ENCODE data around the gene UVSSA. TPM values are rescaled to one million over a fixed set of nuclear protein-coding genes. Genes with fewer than 3 reads are reported as not detected.

The UVSSA gene
- total RNA-seq, 4 donors from 2014 or later = 9.8 to 40.1 (median 14.5) TPM

GRCh38 chr4:1407657-1408333 is 60.8 kb downstream of the UVSSA start:
- TF ChIP-seq CTCF (IDR thresholded peaks at IDR 0.05; ENCODE audit: low read depth) = no peak

- no peak for TF ChIP-seq CTCF (IDR thresholded peaks at IDR 0.05; ENCODE audit: low read depth)
Observed at GRCh38 chr4:1408418-1408817, 61.4 kb downstream of the UVSSA start.

DNA sequence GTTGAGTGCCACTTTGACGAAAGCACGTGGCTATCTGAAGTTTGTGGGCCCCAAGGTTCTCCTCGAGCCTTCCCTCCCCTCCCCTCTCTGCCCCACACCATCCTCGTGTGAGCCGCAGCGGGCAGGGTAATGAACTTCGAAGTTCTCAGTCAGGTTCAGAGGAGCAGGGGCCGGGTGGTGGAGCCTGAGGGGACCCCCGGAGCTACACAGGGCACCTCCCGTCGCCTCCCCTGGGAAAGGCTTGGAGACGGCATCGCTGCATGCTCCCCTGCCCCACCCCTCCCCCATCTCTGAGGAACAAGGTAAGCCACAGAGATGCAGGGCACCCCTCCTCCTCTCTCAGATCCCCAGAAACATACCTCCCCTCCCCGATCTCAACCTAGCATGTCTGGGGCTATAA is 62.1 kb downstream of the UVSSA start:
- TF ChIP-seq CTCF (IDR thresholded peaks at IDR 0.05; ENCODE audit: low read depth) = no peak

- no peak for TF ChIP-seq CTCF (IDR thresholded peaks at IDR 0.05; ENCODE audit: low read depth)
Observed at GRCh38 chr4:1409491-1410425, 62.8 kb downstream of the UVSSA start.

DNA sequence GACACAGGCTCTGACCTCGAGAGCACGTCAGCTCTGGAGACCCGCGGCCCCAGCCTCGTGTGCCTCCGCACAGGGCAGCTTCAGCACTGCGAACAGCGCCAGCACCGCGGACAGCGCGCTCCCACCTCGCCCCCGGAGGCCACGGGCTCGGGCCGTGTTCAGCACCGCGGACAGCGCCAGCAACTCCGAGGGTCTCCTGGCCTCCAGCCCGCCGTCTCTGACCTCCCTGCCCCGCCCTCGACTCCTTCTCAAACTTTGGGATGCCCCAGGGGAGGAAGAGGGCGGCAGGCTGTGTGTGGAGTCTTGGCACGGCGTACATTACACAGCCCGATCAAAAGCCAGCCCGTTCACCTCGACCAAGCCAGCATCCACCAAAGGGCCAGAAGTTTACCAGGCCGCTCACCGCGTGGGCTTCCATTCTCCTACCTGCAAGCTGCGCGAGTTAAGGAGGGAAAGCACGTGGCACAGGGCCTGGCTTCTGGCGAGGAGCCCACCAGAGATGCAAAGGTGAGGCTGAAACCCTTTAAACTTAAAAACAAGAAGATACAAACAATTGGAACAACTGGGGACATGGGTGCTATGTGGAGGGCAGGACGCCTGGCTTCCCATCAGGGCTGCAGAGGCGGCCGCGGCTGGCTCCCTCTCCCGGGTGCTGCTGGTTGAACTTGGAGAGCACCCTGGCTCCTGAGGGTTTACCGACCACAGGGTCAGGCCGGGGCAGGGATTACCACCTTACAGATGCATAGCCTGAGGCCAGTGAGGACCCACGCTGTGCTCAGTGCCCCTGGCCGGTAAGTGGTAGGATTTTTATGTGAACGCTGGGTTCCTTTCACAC is 63.7 kb downstream of the UVSSA start:
- TF ChIP-seq CTCF (IDR thresholded peaks at IDR 0.05; ENCODE audit: low read depth) = no peak

DNA sequence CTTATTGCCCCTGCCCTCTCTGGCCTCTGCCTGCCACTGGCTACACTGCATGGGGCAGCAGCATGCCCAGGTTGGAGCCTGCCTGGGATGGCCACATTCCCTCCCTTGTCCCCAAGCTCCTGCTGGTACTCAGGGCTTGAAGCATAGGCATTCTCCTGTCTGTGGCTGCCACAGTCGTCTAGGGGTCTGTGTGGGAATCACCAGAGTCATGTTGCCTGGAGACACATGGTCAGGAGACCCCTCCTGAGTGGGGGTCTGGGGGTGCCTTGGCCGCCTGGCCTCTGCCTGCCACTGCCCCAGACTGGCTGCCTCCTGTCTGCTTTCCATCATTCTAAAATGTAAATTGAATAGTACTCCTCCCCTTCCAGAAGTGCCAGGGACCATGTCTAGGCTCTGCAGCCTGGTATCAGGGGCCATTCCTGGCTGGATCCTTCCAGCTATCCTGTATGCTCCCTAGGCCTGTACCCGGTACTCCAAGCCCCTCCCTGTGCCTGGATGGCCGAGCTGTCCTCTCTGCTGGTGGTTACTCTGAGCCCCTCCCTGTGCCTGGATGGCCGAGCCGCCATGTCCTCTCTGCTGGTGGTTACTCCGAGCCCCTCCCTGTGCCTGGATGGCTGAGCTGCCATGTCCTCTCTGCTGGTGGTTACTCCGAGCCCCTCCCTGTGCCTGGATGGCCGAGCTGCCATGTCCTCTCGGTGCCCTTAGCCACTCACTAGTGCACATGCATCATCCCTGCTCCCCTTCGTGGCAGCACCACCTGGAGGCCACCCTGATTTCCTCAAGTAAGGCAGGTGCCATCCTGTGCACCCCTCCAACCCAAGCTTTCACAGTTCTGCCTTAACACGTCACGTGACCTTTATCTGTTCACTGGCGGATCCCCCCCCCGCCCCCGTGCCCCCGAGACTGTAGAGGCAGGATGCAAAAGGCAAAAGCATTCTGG is 64.7 kb downstream of the UVSSA start:
- TF ChIP-seq CTCF (IDR thresholded peaks at IDR 0.05; ENCODE audit: low read depth) = no peak
